Sigmoid colon (tissue), 4 donors: ENCODE measurements around the gene FMN2.

Experiments
- CTCF ChIP-seq, 4 experiments: fragments of 450-650 bp in 3 of 4; fragments of 200-600 bp in 1 of 4; IDR thresholded peaks; one replicate each; pipeline ENCODE4 v1.5.1; 2016 to 2019; ENCODE audit warnings: antibody characterized with exemption in 4 of 4, mild to moderate bottlenecking in 3 of 4, moderate library complexity in 2 of 4
- POLR2A ChIP-seq, 2 donors: fragments of 450-650 bp; IDR thresholded peaks; one replicate each; pipeline ENCODE4 v1.6.1; 2016; ENCODE audit warnings: antibody characterized with exemption in 2 of 2, mild to moderate bottlenecking in 2 of 2, moderate library complexity in 2 of 2
- POLR2AphosphoS5 ChIP-seq, 4 donors: sonication (generic); formaldehyde crosslinking; IDR thresholded peaks; one replicate each; pipeline ENCODE4 v1.6.1; 2017; ENCODE audit warnings: antibody characterized with exemption in 4 of 4

- TF ChIP-seq CTCF (IDR thresholded peaks at IDR 0.05) (no peak), POLR2AphosphoS5 (IDR thresholded peaks at IDR 0.05) (no peak), POLR2A (IDR thresholded peaks at IDR 0.05) (no peak)
These were observed 416.5 kb downstream of the FMN2 start for GRCh38 chr1:240508201-240508600.
